ENCODE measurements around the gene PTPRH.

PTPRH gene

GRCh38 chr19:55246462-55247451 lies 37.5 kb upstream of the PTPRH start:
- DNase-seq = no peak

GRCh38 chr19:55245236-55245904 lies 36.1 kb upstream of the PTPRH start:
- no peak for DNase-seq

GRCh38 chr19:55244004-55244680 lies 34.8 kb upstream of the PTPRH start:
- no peak for DNase-seq

- no peak for DNase-seq
These were observed 33.2 kb upstream of the PTPRH start for GRCh38 chr19:55242517-55242916.

GRCh38 chr19:55241935-55242464 lies 32.7 kb upstream of the PTPRH start:
- DNase-seq = no peak

GRCh38 chr19:55241143-55241934 lies 32.0 kb upstream of the PTPRH start:
- DNase-seq = no peak

GRCh38 chr19:55240713-55241020 lies 31.4 kb upstream of the PTPRH start:
- DNase-seq = no peak

- no peak for DNase-seq
These were observed 29.7 kb upstream of the PTPRH start for GRCh38 chr19:55239004-55239403.

- no peak for DNase-seq
These were observed 28.7 kb upstream of the PTPRH start for GRCh38 chr19:55238030-55238429.

GRCh38 chr19:55232986-55233385 lies 23.7 kb upstream of the PTPRH start:
- DNase-seq = no peak

GRCh38 chr19:55232286-55232602 lies 22.9 kb upstream of the PTPRH start:
- DNase-seq = no peak

GRCh38 chr19:55231391-55232285 lies 22.3 kb upstream of the PTPRH start:
- no peak for DNase-seq

- DNase-seq = no peak
These were observed 21.5 kb upstream of the PTPRH start for GRCh38 chr19:55230780-55231179.

- DNase-seq = no peak
These were observed 21.0 kb upstream of the PTPRH start for GRCh38 chr19:55230329-55230728.

GRCh38 chr19:55229789-55230182 lies 20.5 kb upstream of the PTPRH start:
- DNase-seq = no peak

GRCh38 chr19:55229145-55229788 lies 20.0 kb upstream of the PTPRH start:
- no peak for DNase-seq

GRCh38 chr19:55228403-55229031 lies 19.2 kb upstream of the PTPRH start, which contains the start of gene TMEM86B:
Gene TMEM86B (minus strand): TSS chr19:55228763. CDS start chr19:55228741, 22 bp downstream.
- no peak for DNase-seq

GRCh38 chr19:55228015-55228391 lies 18.7 kb upstream of the PTPRH start:
- DNase-seq = no peak

- no peak for DNase-seq
These were observed 18.1 kb upstream of the PTPRH start for GRCh38 chr19:55227241-55228014.

GRCh38 chr19:55226788-55227187 lies 17.5 kb upstream of the PTPRH start:
- DNase-seq = no peak

Measured in stimulated activated CD4-positive, alpha-beta T cell treated with anti-CD3 and anti-CD28 coated beads, Interleukin-4, amount 100 ng/mL, for 1 hour (primary cell).